Activated T-cell treated with anti-CD3 and anti-CD28 coated beads, Interleukin-2, amount 50 U/mL, for 24 hours (primary cell): ENCODE data around the gene RHOJ.
"Not testable (repeated sequence)": the region's sequence is repeated elsewhere in the genome, so short reads cannot be mapped to it uniquely, and the experiment has no call there.

Source experiments
- DNase-seq: peaks from one replicate; pipeline ENCODE4 v3.0.0-alpha.2; 2020
- H3K27ac Mint-ChIP-seq: 2 replicates; pipeline ENCODE4 v1.8.0; 2020; ENCODE audit warnings: mild to moderate bottlenecking, mixed read lengths
- H3K27me3 Mint-ChIP-seq: 2 replicates; pipeline ENCODE4 v1.8.0; 2020; ENCODE audit warnings: mixed read lengths
- H3K36me3 Mint-ChIP-seq: 2 replicates; pipeline ENCODE4 v1.8.0; 2020; ENCODE audit warnings: low read depth, mixed read lengths
- H3K4me1 Mint-ChIP-seq: 2 replicates; pipeline ENCODE4 v1.8.0; 2020; ENCODE audit warnings: low read depth, mixed read lengths
- H3K4me3 Mint-ChIP-seq: 2 replicates; pipeline ENCODE4 v1.8.0; 2020; ENCODE audit warnings: mild to moderate bottlenecking, moderate library complexity, mixed read lengths
- H3K9me3 Mint-ChIP-seq: 2 replicates; pipeline ENCODE4 v1.8.0; 2020; ENCODE audit warnings: mixed read lengths

RHOJ gene

GRCh38 chr14:63288853-63289252 is 84.6 kb downstream of the RHOJ start:
- H3K4me1 Mint-ChIP-seq = no peaks in the 10 kb centered on the region
- no peak for DNase-seq

DNA sequence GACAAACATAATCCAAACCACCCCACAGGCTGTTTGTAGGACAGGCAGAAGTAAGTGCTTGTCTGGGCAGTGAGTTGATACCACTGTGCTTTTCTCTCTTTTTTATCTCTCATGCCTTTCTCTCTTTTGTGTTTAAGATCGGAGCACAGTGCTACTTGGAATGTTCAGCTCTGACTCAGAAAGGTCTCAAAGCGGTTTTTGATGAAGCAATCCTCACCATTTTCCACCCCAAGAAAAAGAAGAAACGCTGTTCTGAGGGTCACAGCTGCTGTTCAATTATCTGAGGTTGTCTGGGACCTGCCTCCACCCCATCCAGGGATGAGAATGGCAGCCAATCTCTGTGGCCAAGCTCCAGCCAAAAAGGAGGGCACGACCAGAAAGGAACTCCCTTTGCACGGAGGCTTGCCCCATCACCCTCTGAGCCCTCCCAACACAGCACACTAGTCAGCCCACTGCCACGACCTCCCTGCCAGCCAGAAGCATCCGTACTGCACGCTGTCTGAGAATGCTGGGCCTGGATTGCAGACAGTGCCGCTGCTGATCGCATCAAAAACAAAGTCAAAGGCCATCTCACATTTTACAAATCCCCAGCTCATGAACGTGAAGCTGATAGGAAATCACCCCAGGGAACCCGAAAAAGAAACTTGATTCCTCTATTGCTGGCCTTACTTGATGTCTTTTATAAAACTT is 86.6 kb downstream of the RHOJ start:
- Mint-ChIP-seq H3K36me3 (no peaks in the 10 kb centered on the region), H3K4me3 (no peak overlapping the region), H3K4me1 (peaks cover 10% of the 10 kb centered on the region), H3K27me3 (peaks cover 23% of the 10 kb centered on the region), H3K27ac (no peak overlapping the region), H3K9me3 (no peaks in the 10 kb centered on the region)
- no peak for DNase-seq

More at GRCh38 chr14:63288853-63289252, 84.6 kb downstream of the RHOJ start:
- Mint-ChIP-seq H3K9me3 (no peaks in the 10 kb centered on the region), H3K4me3 (no peak overlapping the region), H3K27ac (no peak overlapping the region), H3K36me3 (no peaks in the 10 kb centered on the region), H3K27me3 (peaks cover 18% of the 10 kb centered on the region)

GRCh38 chr14:63292805-63293204 is 88.6 kb downstream of the RHOJ start:
- no peaks in the 10 kb centered on the region for H3K36me3 Mint-ChIP-seq
- DNase-seq = no peak
- no peaks in the 10 kb centered on the region for H3K9me3 Mint-ChIP-seq
- peaks cover 16% of the 10 kb centered on the region for H3K4me1 Mint-ChIP-seq
- no peak overlapping the region for H3K4me3 Mint-ChIP-seq
- peaks cover 23% of the 10 kb centered on the region for H3K27me3 Mint-ChIP-seq
- H3K27ac Mint-ChIP-seq = no peak overlapping the region

- Mint-ChIP-seq H3K27ac (no peak overlapping the region), H3K9me3 (no peaks in the 10 kb centered on the region), H3K4me1 (peaks cover 18% of the 10 kb centered on the region), H3K36me3 (no peaks in the 10 kb centered on the region), H3K4me3 (peak overlapping the region; percentile 9), H3K27me3 (peaks cover 30% of the 10 kb centered on the region)
- no peak for DNase-seq
Observed at GRCh38 chr14:63295231-63295685, 91.0 kb downstream of the RHOJ start.

GRCh38 chr14:63296060-63296563 is 91.9 kb downstream of the RHOJ start:
- Mint-ChIP-seq H3K4me3 (no peak overlapping the region), H3K27ac (peak overlapping the region; percentile 35), H3K9me3 (no peaks in the 10 kb centered on the region), H3K4me1 (peaks cover 18% of the 10 kb centered on the region), H3K36me3 (no peaks in the 10 kb centered on the region), H3K27me3 (peaks cover 28% of the 10 kb centered on the region)
- no peak for DNase-seq

DNA sequence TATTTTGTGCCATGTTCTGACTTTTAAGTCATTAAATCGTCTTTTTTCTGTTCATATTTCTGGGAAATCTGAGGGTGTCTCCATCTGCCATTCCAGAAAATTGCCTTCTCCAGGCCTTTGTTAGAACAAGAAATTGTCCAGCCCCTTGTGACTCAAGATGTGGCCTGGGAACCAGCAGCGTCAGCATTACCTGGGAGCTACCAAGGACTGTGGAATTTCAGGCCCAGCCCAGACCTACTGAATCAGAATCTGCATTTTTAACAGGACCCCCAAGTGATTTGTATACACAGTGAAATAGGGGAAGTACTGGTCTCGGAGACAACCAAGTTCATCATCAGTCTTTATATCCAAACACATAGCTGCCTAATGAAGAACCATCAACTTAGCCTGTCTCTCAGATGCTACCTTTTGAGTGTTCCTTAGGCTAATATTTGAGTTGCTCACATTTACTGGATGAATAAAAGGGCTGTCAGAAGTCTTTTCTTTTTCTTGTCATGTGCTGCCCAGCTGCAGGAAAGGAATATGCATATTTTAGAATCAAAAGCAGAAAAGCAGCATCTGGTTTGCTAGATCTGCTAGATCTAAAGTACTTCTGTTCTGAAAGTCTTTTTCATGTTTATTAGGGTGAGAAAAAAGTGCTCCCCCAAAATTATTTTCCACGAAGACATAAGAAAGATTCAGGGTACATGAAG is 93.3 kb downstream of the RHOJ start:
- H3K27ac Mint-ChIP-seq = no peak overlapping the region
- H3K4me3 Mint-ChIP-seq = no peak overlapping the region
- H3K36me3 Mint-ChIP-seq = no peaks in the 10 kb centered on the region
- H3K4me1 Mint-ChIP-seq = peaks cover 18% of the 10 kb centered on the region
- peaks cover 28% of the 10 kb centered on the region for H3K27me3 Mint-ChIP-seq
- no peaks in the 10 kb centered on the region for H3K9me3 Mint-ChIP-seq
- no peak for DNase-seq

DNA sequence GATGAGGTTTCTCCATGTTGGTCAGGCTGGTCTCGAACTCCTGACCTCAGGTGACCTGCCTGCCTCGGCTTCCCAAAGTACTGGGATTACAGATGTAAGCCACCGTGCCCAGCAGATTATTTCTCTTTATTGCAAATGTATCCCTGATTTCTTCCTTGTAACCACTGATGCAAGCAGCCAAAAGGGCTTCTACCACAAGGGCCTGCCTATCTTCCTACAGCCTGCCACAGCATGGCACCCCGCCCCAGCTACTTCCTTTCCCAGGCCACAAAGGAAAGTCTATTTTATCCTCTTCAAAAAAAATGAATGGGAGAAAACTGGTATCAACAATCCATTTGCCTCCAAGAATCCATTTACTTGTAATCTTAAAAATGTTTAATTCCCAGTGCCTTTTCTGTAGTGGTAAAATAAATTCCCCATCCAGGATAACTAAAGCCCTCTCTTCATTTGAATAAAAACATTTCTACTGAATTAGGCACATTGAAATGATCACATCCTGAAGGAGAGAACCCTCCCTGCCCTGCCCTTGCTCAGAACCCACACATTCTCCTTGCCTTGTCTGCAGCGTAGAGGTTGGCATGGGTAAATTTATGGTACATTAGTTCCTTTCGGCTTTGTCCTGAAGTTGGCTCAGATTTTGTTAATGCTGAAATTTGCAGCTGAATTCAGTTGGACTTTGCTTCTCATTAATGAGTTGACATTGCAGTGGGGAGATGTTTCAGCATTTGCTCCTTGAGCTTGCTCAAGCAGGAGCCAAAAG is 95.3 kb downstream of the RHOJ start:
- Mint-ChIP-seq H3K27ac (no peak overlapping the region), H3K36me3 (no peaks in the 10 kb centered on the region), H3K27me3 (peaks cover 25% of the 10 kb centered on the region), H3K4me3 (no peak overlapping the region), H3K9me3 (no peaks in the 10 kb centered on the region), H3K4me1 (peaks cover 18% of the 10 kb centered on the region)
- no peak for DNase-seq

- H3K27ac Mint-ChIP-seq = no peak overlapping the region
- DNase-seq = no peak
- no peaks in the 10 kb centered on the region for H3K36me3 Mint-ChIP-seq
- H3K4me3 Mint-ChIP-seq = no peak overlapping the region
- H3K9me3 Mint-ChIP-seq = no peaks in the 10 kb centered on the region
- H3K27me3 Mint-ChIP-seq = peaks cover 24% of the 10 kb centered on the region
- peaks cover 8% of the 10 kb centered on the region for H3K4me1 Mint-ChIP-seq
Observed at GRCh38 chr14:63300854-63301253, 96.6 kb downstream of the RHOJ start.

- no peak for DNase-seq
- Mint-ChIP-seq H3K9me3 (no peaks in the 10 kb centered on the region), H3K4me1 (peaks cover 2% of the 10 kb centered on the region), H3K27me3 (peaks cover 27% of the 10 kb centered on the region), H3K27ac (no peak overlapping the region), H3K36me3 (no peaks in the 10 kb centered on the region), H3K4me3 (no peak overlapping the region)
Observed at GRCh38 chr14:63301891-63302534, 97.8 kb downstream of the RHOJ start.

GRCh38 chr14:63304429-63304828 is 100.2 kb downstream of the RHOJ start:
- not testable (repeated sequence) for H3K4me1 Mint-ChIP-seq, DNase-seq, H3K9me3 Mint-ChIP-seq, H3K36me3 Mint-ChIP-seq, H3K4me3 Mint-ChIP-seq, H3K27ac Mint-ChIP-seq
- peaks cover 26% of the 10 kb centered on the region for H3K27me3 Mint-ChIP-seq

DNA sequence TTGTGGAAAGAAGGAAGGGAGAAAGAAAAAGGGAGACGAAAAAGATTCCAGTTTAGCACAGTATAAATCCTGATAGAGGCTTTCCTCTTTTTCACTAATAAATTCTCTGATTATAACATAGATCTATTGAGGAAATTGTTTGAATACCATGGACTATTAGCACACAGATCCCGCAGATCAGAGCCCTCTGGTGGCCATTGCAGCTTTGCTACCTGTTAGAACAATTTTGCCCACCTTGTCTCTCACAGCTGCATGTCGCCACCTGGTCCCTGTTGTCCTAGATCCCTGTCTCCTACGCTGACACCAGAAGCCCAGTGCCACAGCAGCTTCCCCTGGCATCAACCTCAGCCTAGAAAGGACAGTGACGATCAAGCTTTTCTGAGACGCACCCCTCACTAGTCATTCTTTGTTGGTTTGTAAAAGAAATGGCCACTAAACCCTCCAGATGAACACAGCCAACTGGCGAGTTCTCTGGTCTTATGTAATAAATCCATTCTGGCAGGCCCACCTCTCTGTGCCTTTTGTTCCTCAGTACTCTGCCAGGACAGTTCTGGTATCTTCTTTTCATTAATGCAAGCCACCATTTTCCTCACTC is 104.6 kb downstream of the RHOJ start:
- Mint-ChIP-seq H3K27ac (no peak overlapping the region), H3K4me3 (no peak overlapping the region), H3K27me3 (peaks cover 19% of the 10 kb centered on the region), H3K4me1 (no peaks in the 10 kb centered on the region), H3K36me3 (no peaks in the 10 kb centered on the region), H3K9me3 (no peaks in the 10 kb centered on the region)
- DNase-seq = no peak

DNA sequence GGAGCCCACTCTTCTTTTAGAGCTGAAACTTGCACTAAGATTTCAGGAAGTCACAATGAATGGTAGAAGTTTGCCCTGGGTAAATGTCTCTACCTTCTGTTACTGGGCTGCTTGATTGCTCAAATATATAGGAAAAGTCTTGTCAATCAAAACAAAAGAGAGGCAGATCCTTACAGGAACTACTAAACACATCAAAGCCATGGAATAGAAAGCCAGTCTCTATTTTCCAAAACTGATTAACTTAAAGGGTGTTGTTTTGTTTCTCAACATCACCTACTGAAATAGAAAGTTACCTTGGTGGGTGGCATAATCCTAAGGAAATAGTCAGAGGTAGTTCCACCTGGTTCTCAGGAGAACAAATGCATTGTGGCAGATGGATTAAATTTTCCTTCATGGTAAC is 114.6 kb downstream of the RHOJ start, which contains the start of gene GPHB5:
Gene GPHB5, minus strand, starts transcription at position 101 of the 400 bp plus-strand sequence. CDS start 1,086 bp downstream, outside the sequence.
- Mint-ChIP-seq H3K27me3 (peaks cover 43% of the 10 kb centered on the region), H3K4me3 (no peak within 1 kb of the TSS), H3K9me3 (no peaks in the 10 kb centered on the region), H3K27ac (no peak within 1 kb of the TSS), H3K4me1 (no peaks in the 10 kb centered on the region), H3K36me3 (no peaks in the 10 kb centered on the region)
- no peak for DNase-seq

- no peak overlapping the region for H3K27ac Mint-ChIP-seq
- H3K36me3 Mint-ChIP-seq = no peaks in the 10 kb centered on the region
- H3K9me3 Mint-ChIP-seq = no peaks in the 10 kb centered on the region
- H3K4me1 Mint-ChIP-seq = no peaks in the 10 kb centered on the region
- H3K27me3 Mint-ChIP-seq = peaks cover 20% of the 10 kb centered on the region
- H3K4me3 Mint-ChIP-seq = no peak overlapping the region
- no peak for DNase-seq
Observed at GRCh38 chr14:63322472-63322871, 118.2 kb downstream of the RHOJ start.
